Upper lobe of left lung (tissue), 4 donors: Measurements from ENCODE around the gene TOGARAM2.

Source experiments
- EP300 ChIP-seq, 4 donors: sonication (generic); formaldehyde crosslinking; IDR thresholded peaks; one replicate each; pipeline ENCODE4 v1.5.1; 2017; ENCODE audit warnings: antibody characterized with exemption in 4 of 4, control low read depth in 2 of 4
- POLR2A ChIP-seq, 4 donors: fragments of 450-650 bp; IDR thresholded peaks; one replicate each; pipeline ENCODE4 v1.5.1; 2016 to 2017; ENCODE audit warnings: antibody characterized with exemption in 4 of 4, mild to moderate bottlenecking in 2 of 4
- POLR2AphosphoS5 ChIP-seq, 2 donors: sonication (generic); formaldehyde crosslinking; IDR thresholded peaks; one replicate each; pipeline ENCODE4 v1.5.1; 2017; ENCODE audit warnings: antibody characterized with exemption in 2 of 2
- TF ChIP-seq, protein P1 (sequence below), 6 experiments: fragments of 450-650 bp in 4 of 6; fragments of 200-600 bp in 2 of 6; sonication (generic) in 2 of 6; IDR thresholded peaks; one replicate each; pipeline ENCODE4 v1.5.1; 2016 to 2019; ENCODE audit warnings: antibody characterized with exemption in 6 of 6

DNA sequence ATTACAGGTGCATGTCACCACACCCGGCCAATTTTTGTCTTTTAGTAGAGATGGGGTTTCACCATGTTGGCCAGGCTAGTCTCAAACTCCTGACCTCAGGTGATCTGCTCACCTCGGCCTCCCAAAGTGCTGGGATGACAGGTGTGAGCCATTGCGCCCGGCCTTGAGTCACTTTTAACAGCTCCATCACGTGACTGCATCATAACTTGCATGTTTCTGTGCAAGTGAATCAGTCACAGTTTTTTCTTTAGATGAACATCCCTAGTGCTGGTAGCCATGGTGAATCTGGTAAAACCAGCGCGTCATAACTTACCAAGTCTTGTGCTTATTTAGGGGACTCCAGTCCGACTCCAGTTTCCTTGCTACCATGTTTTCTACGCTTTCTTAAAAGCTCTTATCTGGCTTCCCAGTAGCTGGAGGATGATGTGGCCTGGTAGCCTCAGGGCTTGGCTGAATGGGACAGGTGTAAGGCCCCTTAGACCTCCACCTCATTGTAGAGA is 60.1 kb downstream of the TOGARAM2 start:
- TF ChIP-seq POLR2A (IDR thresholded peaks at IDR 0.05) (no peak), EP300 (IDR thresholded peaks at IDR 0.05) (no peak), POLR2AphosphoS5 (IDR thresholded peaks at IDR 0.05) (no peak)
- TF ChIP-seq, protein P1, sequence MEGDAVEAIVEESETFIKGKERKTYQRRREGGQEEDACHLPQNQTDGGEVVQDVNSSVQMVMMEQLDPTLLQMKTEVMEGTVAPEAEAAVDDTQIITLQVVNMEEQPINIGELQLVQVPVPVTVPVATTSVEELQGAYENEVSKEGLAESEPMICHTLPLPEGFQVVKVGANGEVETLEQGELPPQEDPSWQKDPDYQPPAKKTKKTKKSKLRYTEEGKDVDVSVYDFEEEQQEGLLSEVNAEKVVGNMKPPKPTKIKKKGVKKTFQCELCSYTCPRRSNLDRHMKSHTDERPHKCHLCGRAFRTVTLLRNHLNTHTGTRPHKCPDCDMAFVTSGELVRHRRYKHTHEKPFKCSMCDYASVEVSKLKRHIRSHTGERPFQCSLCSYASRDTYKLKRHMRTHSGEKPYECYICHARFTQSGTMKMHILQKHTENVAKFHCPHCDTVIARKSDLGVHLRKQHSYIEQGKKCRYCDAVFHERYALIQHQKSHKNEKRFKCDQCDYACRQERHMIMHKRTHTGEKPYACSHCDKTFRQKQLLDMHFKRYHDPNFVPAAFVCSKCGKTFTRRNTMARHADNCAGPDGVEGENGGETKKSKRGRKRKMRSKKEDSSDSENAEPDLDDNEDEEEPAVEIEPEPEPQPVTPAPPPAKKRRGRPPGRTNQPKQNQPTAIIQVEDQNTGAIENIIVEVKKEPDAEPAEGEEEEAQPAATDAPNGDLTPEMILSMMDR (IDR thresholded peaks at IDR 0.05): no peak
